CD14-positive monocyte (primary cell): ENCODE results near the gene WFDC10A. TPM values are rescaled to one million over a fixed set of nuclear protein-coding genes. Genes with fewer than 3 reads are reported as not detected.

Experiments used
- DNase-seq, 3 donors: peaks; one replicate each; pipeline ENCODE4 v3.0.0-alpha.2; 2011 to 2022
- H2AFZ ChIP-seq: 2 replicates; pipeline ENCODE4 v1.6.0; 2012; ENCODE audit warnings: mild to moderate bottlenecking, low read depth, low read length, inconsistent platforms; ENCODE audit not compliant: insufficient read depth, poor library complexity, severe bottlenecking
- H3K27ac ChIP-seq, 2 donors: 1 replicate in 1 of 2; 2 replicates in 1 of 2; pipeline ENCODE4 v1.5.1; 2012 to 2013; ENCODE audit warnings: low read length in 2 of 2, control low read depth in 1 of 2, inconsistent platforms in 1 of 2, low read depth in 1 of 2, mild to moderate bottlenecking in 1 of 2
- H3K27me3 ChIP-seq, 2 donors: one replicate each; pipeline versions ENCODE4 v1.6.0 to v1.6.1; 2011 to 2013; ENCODE audit warnings: low read length in 2 of 2; ENCODE audit not compliant: control insufficient read depth in 2 of 2, insufficient read depth in 2 of 2
- H3K36me3 ChIP-seq, 2 donors: replicated peaks in 1 of 2; 1 replicate in 1 of 2; 2 replicates in 1 of 2; pipeline versions ENCODE4 v1.5.1 to v1.6.1; 2012 to 2013; ENCODE audit warnings: low read length in 2 of 2, control low read depth in 1 of 2, inconsistent platforms in 1 of 2, mild to moderate bottlenecking in 1 of 2; ENCODE audit not compliant: insufficient read depth in 2 of 2, control insufficient read depth in 1 of 2
- H3K4me1 ChIP-seq, 2 donors: 1 replicate in 1 of 2; 2 replicates in 1 of 2; pipeline versions ENCODE4 v1.5.1 to v1.6.1; 2012 to 2013; ENCODE audit warnings: low read length in 2 of 2, control low read depth in 1 of 2, inconsistent platforms in 1 of 2, mild to moderate bottlenecking in 1 of 2, moderate library complexity in 1 of 2; ENCODE audit not compliant: insufficient read depth in 2 of 2, control insufficient read depth in 1 of 2
- H3K4me2 ChIP-seq: replicated peaks from 2 replicates; pipeline ENCODE3; 2012; ENCODE audit warnings: low read length, moderate library complexity, mild to moderate bottlenecking; ENCODE audit not compliant: poor library complexity, severe bottlenecking; ENCODE audit errors: extremely low read depth
- H3K4me3 ChIP-seq, 3 experiments: fragments of 200-600 bp in 1 of 3; sonication (generic) in 1 of 3; replicated peaks in 1 of 3; 1 replicate in 2 of 3; 2 replicates in 1 of 3; pipeline ENCODE4 v1.5.1; 2011 to 2013; ENCODE audit warnings: low read length in 3 of 3, mild to moderate bottlenecking in 3 of 3, control low read depth in 2 of 3, low read depth in 2 of 3, inconsistent platforms in 1 of 3, moderate library complexity in 1 of 3
- H3K79me2 ChIP-seq: 2 replicates; pipeline ENCODE4 v1.6.0; 2012; ENCODE audit warnings: mild to moderate bottlenecking, control low read depth, inconsistent platforms, low read length, moderate library complexity; ENCODE audit not compliant: insufficient read depth
- H3K9ac ChIP-seq: 2 replicates; pipeline ENCODE4 v1.6.0; 2017; ENCODE audit warnings: low read length, mild to moderate bottlenecking; ENCODE audit not compliant: insufficient read depth, poor library complexity, severe bottlenecking
- H3K9me3 ChIP-seq, 2 donors: replicated peaks in 1 of 2; 1 replicate in 1 of 2; 2 replicates in 1 of 2; pipeline versions ENCODE4 v1.5.1 to v1.6.1; 2012 to 2013; ENCODE audit warnings: low read length in 2 of 2, control low read depth in 1 of 2; ENCODE audit not compliant: control insufficient read depth in 1 of 2, insufficient read depth in 1 of 2
- H4K20me1 ChIP-seq: 2 replicates; pipeline ENCODE4 v1.6.0; 2012; ENCODE audit warnings: mild to moderate bottlenecking, low read length, control low read depth, moderate library complexity; ENCODE audit not compliant: insufficient read depth
- H3K27ac Mint-ChIP-seq, 7 donors: one replicate each; pipeline ENCODE4 v1.8.0; 2020; ENCODE audit warnings: mild to moderate bottlenecking in 7 of 7, mixed read lengths in 7 of 7, moderate library complexity in 6 of 7, inconsistent platforms in 2 of 7
- H3K27me3 Mint-ChIP-seq, 3 donors: one replicate each; pipeline ENCODE4 v1.8.0; 2021 to 2022; ENCODE audit warnings: low read depth in 3 of 3, mild to moderate bottlenecking in 3 of 3, mixed read lengths in 3 of 3, moderate library complexity in 3 of 3, inconsistent platforms in 1 of 3
- H3K36me3 Mint-ChIP-seq, 2 donors: one replicate each; pipeline ENCODE4 v1.8.0; 2020; ENCODE audit warnings: mixed read lengths in 2 of 2, inconsistent platforms in 1 of 2, mild to moderate bottlenecking in 1 of 2
- H3K4me1 Mint-ChIP-seq: one replicate; pipeline ENCODE4 v1.8.0; 2020; ENCODE audit warnings: mild to moderate bottlenecking, mixed read lengths
- H3K4me3 Mint-ChIP-seq, 2 donors: one replicate each; pipeline ENCODE4 v1.8.0; 2020; ENCODE audit warnings: mild to moderate bottlenecking in 2 of 2, mixed read lengths in 2 of 2, moderate library complexity in 1 of 2
- H3K9me3 Mint-ChIP-seq, 7 donors: one replicate each; pipeline ENCODE4 v1.8.0; 2020 to 2022; ENCODE audit warnings: mixed read lengths in 7 of 7, mild to moderate bottlenecking in 6 of 7, moderate library complexity in 6 of 7, inconsistent platforms in 2 of 7
- CTCF ChIP-seq: fragments of 200-600 bp; IDR thresholded peaks from one replicate; pipeline ENCODE4 v1.8.0; 2022; ENCODE audit warnings: antibody characterized with exemption, mild to moderate bottlenecking
- intact Hi-C, 2 donors: fragments of 100-400 bp; cut with micrococcal nuclease; formaldehyde crosslinking; loops; one replicate each; pipeline versions ENCODE4 v1.15.0 to v1.15.1; 2023
- polyA plus RNA-seq, 3 donors: library from polyadenylated mRNA; depleted of rRNA in 1 of 3; unstranded in 2 of 3; stranded (reverse) in 1 of 3; fragments of 300-500 nt in 2 of 3; fragments of >200 nt in 1 of 3; fragmentation: Illumina TruSeq in 2 of 3; gene quantifications; 1 replicate in 2 of 3; 2 replicates in 1 of 3; pipeline ENCODE4 v1.2.3, GENCODE V29; 2012 to 2021

Gene WFDC10A
- polyA plus RNA-seq, 3 donors = not detected

GRCh38 chr20:45679650-45680049 lies 50.1 kb downstream of the WFDC10A start:
- no peak for TF ChIP-seq CTCF
- Histone ChIP-seq H4K20me1 (no peaks in the 10 kb centered on the region), H3K79me2 (no peaks in the 10 kb centered on the region), H3K4me3 (no peak overlapping the region), H3K27ac (no peak overlapping the region), H2AFZ (no peak overlapping the region), H3K36me3 (no peaks in the 10 kb centered on the region), H3K27me3 (peaks cover 0 to 2% of the 10 kb centered on the region in 2 donors), H3K4me2 (no peak overlapping the region), H3K9ac (no peak overlapping the region), H3K9me3 (peaks cover 16 to 24% of the 10 kb centered on the region in 2 donors), H3K4me1 (no peaks in the 10 kb centered on the region)
- no peak overlapping the region for H3K4me3 Mint-ChIP-seq
- no peaks in the 10 kb centered on the region for H3K36me3 Mint-ChIP-seq
- intact Hi-C loops = no loop called here
- no peaks in the 10 kb centered on the region for H3K4me1 Mint-ChIP-seq
- H3K9me3 Mint-ChIP-seq = peaks cover 10 to 27% (median 23%) of the 10 kb centered on the region in 7 donors
- no peak overlapping the region for H3K27ac Mint-ChIP-seq
- DNase-seq = no peak
- H3K27me3 Mint-ChIP-seq = peaks cover 0 to 4% (median 2%) of the 10 kb centered on the region in 3 donors

Other genes starting within 250 kb of the WFDC10A start
- 10 to 100 TPM; 15.6 to 22.1 (median 21.9) TPM for gene DBNDD2, start 221.4 kb upstream of the WFDC10A start, polyA plus RNA-seq
- 10 to 100 TPM; 49.2 to 87.6 (median 59.7) TPM for gene PIGT, start 213.6 kb upstream of the WFDC10A start, polyA plus RNA-seq
- not detected for gene WFDC2, start 160.0 kb upstream of the WFDC10A start, polyA plus RNA-seq
- gene SPINT3, start 114.1 kb upstream of the WFDC10A start, polyA plus RNA-seq = not detected
- gene WFDC6, start 90.3 kb upstream of the WFDC10A start, polyA plus RNA-seq = not detected
- not detected for gene EPPIN, start 82.3 kb upstream of the WFDC10A start, polyA plus RNA-seq
- not detected for gene WFDC8, start 50.5 kb upstream of the WFDC10A start, polyA plus RNA-seq
- not detected for gene WFDC9, start 1.5 kb downstream of the WFDC10A start, polyA plus RNA-seq
- not detected for gene WFDC11, start 40.5 kb downstream of the WFDC10A start, polyA plus RNA-seq
- not detected for gene WFDC13, start 72.3 kb downstream of the WFDC10A start, polyA plus RNA-seq
- gene WFDC10B, start 75.3 kb downstream of the WFDC10A start, polyA plus RNA-seq = not detected
- gene SPINT4, start 92.6 kb downstream of the WFDC10A start, polyA plus RNA-seq = not detected
- gene WFDC3, start 162.1 kb downstream of the WFDC10A start, polyA plus RNA-seq = under 1 TPM in 2 of 3 donors, not detected in 1; 0.12 to 0.73 TPM
- 100 to 1,000 TPM in 2 of 3 donors, 10 to 100 TPM in 1; 68.5 to 158 (median 144) TPM for gene DNTTIP1, start 162.2 kb downstream of the WFDC10A start, polyA plus RNA-seq
- under 1 TPM in 2 of 3 donors, not detected in 1; 0.15 to 0.58 TPM for gene UBE2C, start 182.9 kb downstream of the WFDC10A start, polyA plus RNA-seq
- 1 to 10 TPM in 2 of 3 donors, under 1 TPM in 1; 0.71 to 1.2 (median 1.0) TPM for gene TNNC2, start 197.6 kb downstream of the WFDC10A start, polyA plus RNA-seq
- gene SNX21, start 204.1 kb downstream of the WFDC10A start, polyA plus RNA-seq = 10 to 100 TPM; 11.2 to 16.9 (median 12.7) TPM
- 10 to 100 TPM; 40.9 to 52.4 (median 44.6) TPM for gene ACOT8, start 227.7 kb downstream of the WFDC10A start, polyA plus RNA-seq
- 1 to 10 TPM in 1 of 3 donors, under 1 TPM in 2; 0.29 to 1.5 (median 0.64) TPM for gene ZSWIM3, start 227.9 kb downstream of the WFDC10A start, polyA plus RNA-seq